OCI-LY3 (cell line): ENCODE results near the gene ANKRD22.
A peak's percentile ranks its signal among the peaks of the same experiment; 100 is the strongest.

Source experiments
- H2AFZ ChIP-seq: fragments of 200-600, 300-600 bp; shearing (Covaris generic); 2 replicates; pipeline ENCODE4 v1.6.0; 2014; ENCODE audit warnings: antibody characterized with exemption, low read depth, low read length
- H3K27ac ChIP-seq: fragments of 200-600, 300-600 bp; sonication (generic); 2 replicates; pipeline ENCODE4 v1.5.1; 2014; ENCODE audit warnings: mild to moderate bottlenecking, low read length, moderate library complexity, mixed read lengths
- H3K27me3 ChIP-seq: fragments of 200-600, 300-600 bp; sonication (generic); 2 replicates; pipeline ENCODE4 v1.6.1; 2014; ENCODE audit warnings: low read depth, low read length, mixed read lengths
- H3K36me3 ChIP-seq: fragments of 200-600, 300-600 bp; sonication (generic); replicated peaks from 2 replicates; pipeline ENCODE3; 2014; ENCODE audit warnings: low read depth, low read length, mixed read lengths
- H3K4me1 ChIP-seq: fragments of 300-600, 200-600 bp; sonication (generic); 2 replicates; pipeline ENCODE4 v1.6.1; 2014; ENCODE audit warnings: low read length, mixed read lengths
- H3K4me2 ChIP-seq: fragments of 200-600, 300-600 bp; sonication (generic); 2 replicates; pipeline ENCODE4 v1.6.1; 2014; ENCODE audit warnings: low read length, mixed read lengths
- H3K4me3 ChIP-seq: fragments of 300-600, 200-600 bp; sonication (generic); 2 replicates; pipeline ENCODE4 v1.5.1; 2014; ENCODE audit warnings: antibody characterized with exemption, mild to moderate bottlenecking, low read length, moderate library complexity
- H3K79me2 ChIP-seq: fragments of 300-600, 200-600 bp; shearing (Covaris generic); 2 replicates; pipeline ENCODE4 v1.6.1; 2014; ENCODE audit warnings: mild to moderate bottlenecking, low read length, mixed read lengths
- H3K9ac ChIP-seq: fragments of 300-600, 200-600 bp; shearing (Covaris generic); 2 replicates; pipeline ENCODE4 v1.6.0; 2014; ENCODE audit warnings: mild to moderate bottlenecking, low read length, moderate library complexity
- H3K9me3 ChIP-seq: fragments of 200-600, 300-600 bp; shearing (Covaris generic); 2 replicates; pipeline ENCODE4 v1.6.1; 2014; ENCODE audit warnings: low read length, mixed read lengths; ENCODE audit not compliant: insufficient read depth
- H4K20me1 ChIP-seq: fragments of 200-600, 300-600 bp; sonication (generic); 2 replicates; pipeline ENCODE4 v1.6.1; 2016; ENCODE audit warnings: low read length, mixed read lengths; ENCODE audit not compliant: insufficient read depth
- CTCF ChIP-seq: fragments of 200-600, 300-600 bp; sonication (generic); IDR thresholded peaks from 2 replicates; pipeline ENCODE4 v1.5.1; 2014; ENCODE audit warnings: antibody characterized with exemption, low read length, low read depth
- EZH2phosphoT487 ChIP-seq: fragments of 200-600 bp; shearing (Covaris generic); IDR thresholded peaks from 2 replicates; pipeline ENCODE4 v1.6.1; 2018; ENCODE audit warnings: antibody characterized with exemption, mixed run types, low read depth

ANKRD22 gene

GRCh38 chr10:88835096-88835909 is 16.3 kb downstream of the ANKRD22 start:
- no peak overlapping the region for H3K9ac ChIP-seq
- H4K20me1 ChIP-seq = no peaks in the 10 kb centered on the region
- H2AFZ ChIP-seq = no peak overlapping the region
- H3K9me3 ChIP-seq = no peaks in the 10 kb centered on the region
- H3K36me3 ChIP-seq = no peaks in the 10 kb centered on the region
- H3K4me1 ChIP-seq = peaks cover 38% of the 10 kb centered on the region
- no peak overlapping the region for H3K27ac ChIP-seq
- H3K4me2 ChIP-seq = peak overlapping the region; percentile 42
- TF ChIP-seq EZH2phosphoT487 = no peak
- TF ChIP-seq CTCF = peak; percentile 82
- H3K79me2 ChIP-seq = no peaks in the 10 kb centered on the region
- 0 out of 2 replicates have a peak overlapping the region, but pooled peaks have one; percentile 12 for H3K4me3 ChIP-seq
- no peaks in the 10 kb centered on the region for H3K27me3 ChIP-seq

- Histone ChIP-seq H3K4me3 (no peak overlapping the region), H3K27me3 (no peaks in the 10 kb centered on the region), H3K9ac (no peak overlapping the region), H3K4me2 (no peak overlapping the region), H3K4me1 (peaks cover 33% of the 10 kb centered on the region), H3K9me3 (no peaks in the 10 kb centered on the region), H4K20me1 (no peaks in the 10 kb centered on the region), H3K36me3 (no peaks in the 10 kb centered on the region), H2AFZ (no peak overlapping the region), H3K27ac (no peak overlapping the region), H3K79me2 (no peaks in the 10 kb centered on the region)
- no peak for TF ChIP-seq CTCF
- no peak for TF ChIP-seq EZH2phosphoT487
Observed at GRCh38 chr10:88833723-88834122, 17.9 kb downstream of the ANKRD22 start.

- no peak for TF ChIP-seq EZH2phosphoT487
- TF ChIP-seq CTCF = no peak
- no peak overlapping the region for H3K9ac ChIP-seq
- H3K4me2 ChIP-seq = no peak overlapping the region
Observed at GRCh38 chr10:88833156-88833555, 18.5 kb downstream of the ANKRD22 start.

GRCh38 chr10:88832376-88832775 is 19.3 kb downstream of the ANKRD22 start:
- no peaks in the 10 kb centered on the region for H4K20me1 ChIP-seq
- H3K4me2 ChIP-seq = no peak overlapping the region
- no peaks in the 10 kb centered on the region for H3K9me3 ChIP-seq

More at GRCh38 chr10:88833156-88833555, 18.5 kb downstream of the ANKRD22 start:
- H3K9me3 ChIP-seq = no peaks in the 10 kb centered on the region
- no peak overlapping the region for H3K4me3 ChIP-seq
- no peaks in the 10 kb centered on the region for H4K20me1 ChIP-seq
- no peaks in the 10 kb centered on the region for H3K27me3 ChIP-seq
- no peak overlapping the region for H2AFZ ChIP-seq
- peaks cover 33% of the 10 kb centered on the region for H3K4me1 ChIP-seq
- no peak overlapping the region for H3K27ac ChIP-seq
- H3K36me3 ChIP-seq = no peaks in the 10 kb centered on the region
- no peaks in the 10 kb centered on the region for H3K79me2 ChIP-seq

More at GRCh38 chr10:88832376-88832775, 19.3 kb downstream of the ANKRD22 start:
- Histone ChIP-seq H3K27me3 (no peaks in the 10 kb centered on the region), H3K4me3 (no peak overlapping the region), H3K36me3 (no peaks in the 10 kb centered on the region), H3K27ac (no peak overlapping the region), H3K9ac (no peak overlapping the region), H3K4me1 (peaks cover 33% of the 10 kb centered on the region), H2AFZ (no peak overlapping the region), H3K79me2 (no peaks in the 10 kb centered on the region)
- TF ChIP-seq CTCF = no peak
- TF ChIP-seq EZH2phosphoT487 = no peak
